K562 (cell line): ENCODE data around the gene REM2. TPM values are rescaled to one million over a fixed set of nuclear protein-coding genes. Genes with fewer than 3 reads are reported as not detected.
"Not testable (repeated sequence)": the region's sequence is repeated elsewhere in the genome, so short reads cannot be mapped to it uniquely, and the experiment has no call there.

Experiments
- ATAC-seq: fragments of 200-7000 bp; cut with Tn5 transposase; 3 replicates; pipeline ENCODE4 v1.9.1; 2020; ENCODE audit warnings: moderate library complexity
- BruUV-seq: library from RNA; stranded (reverse); fragments of 400-500 nt; replicated peaks from 2 replicates; lab custom pipeline; 2021; lab: Mats Ljungman, UMichigan
- CTCF ChIA-PET: fragments of 300-600 bp; formaldehyde crosslinking; extraction: SDS; loops from one replicate; lab custom pipeline; 2021; ENCODE audit warnings: low intra/inter-chr PET ratio; lab: Yijun Ruan, JAX
- POLR2A ChIA-PET: fragments of 300-600, 350-650 bp; sonication (Branson Sonifier 250); formaldehyde crosslinking; extraction: SDS; loops from one replicate; lab custom pipeline; 2021; ENCODE audit warnings: antibody characterized with exemption, inconsistent platforms; lab: Yijun Ruan, JAX
- DNase-seq, 4 experiments: peaks; one replicate each; pipeline versions ENCODE4 v3.0.0 to v3.0.0-alpha.2; 2011 to 2018; ENCODE audit warnings: low spot score in 3 of 4, mixed read lengths in 3 of 4; ENCODE audit errors: extremely low read depth in 1 of 4
- FAIRE-seq: peaks from 2 replicates; lab custom pipeline; 2011; peaks lifted over from hg19 to GRCh38; lab: Jason Lieb, UNC
- H2AFZ ChIP-seq: 2 replicates; pipeline ENCODE4 v1.6.0; 2011; ENCODE audit warnings: low read depth, low read length, control low read depth, inconsistent platforms
- H3K27ac ChIP-seq: fragments of 200-600 bp; 3 replicates; pipeline ENCODE4 v1.8.0; 2011; ENCODE audit warnings: low read depth, mild to moderate bottlenecking, control low read depth, inconsistent platforms, low read length, moderate library complexity, mixed read lengths; ENCODE audit errors: extremely low read depth
- H3K27me3 ChIP-seq, 2 experiments: fragments of 300-600 bp in 1 of 2; 2 replicates in 1 of 2; 3 replicates in 1 of 2; pipeline versions ENCODE4 v1.6.0 to v1.8.0; 2011; ENCODE audit warnings: inconsistent platforms in 2 of 2, low read length in 2 of 2, mild to moderate bottlenecking in 1 of 2, mixed read lengths in 1 of 2, moderate library complexity in 1 of 2; ENCODE audit not compliant: control insufficient read depth in 2 of 2, insufficient read depth in 2 of 2
- H3K36me3 ChIP-seq: fragments of 300-600 bp; 3 replicates; pipeline ENCODE4 v1.8.0; 2011; ENCODE audit warnings: mild to moderate bottlenecking, low read length, inconsistent platforms; ENCODE audit not compliant: control insufficient read depth, insufficient read depth
- H3K4me1 ChIP-seq, 2 experiments: fragments of 200-600 bp in 1 of 2; replicated peaks in 1 of 2; 2 replicates in 1 of 2; 3 replicates in 1 of 2; pipeline versions ENCODE4 v1.5.1 to v1.8.0; 2011; ENCODE audit warnings: inconsistent platforms in 2 of 2, low read length in 2 of 2, mild to moderate bottlenecking in 1 of 2, mixed read lengths in 1 of 2, moderate library complexity in 1 of 2; ENCODE audit not compliant: control insufficient read depth in 2 of 2, insufficient read depth in 2 of 2
- H3K4me2 ChIP-seq: 2 replicates; pipeline ENCODE4 v1.6.1; 2011; ENCODE audit warnings: low read length, control low read depth, inconsistent platforms, mixed read lengths; ENCODE audit not compliant: insufficient read depth
- H3K4me3 ChIP-seq: fragments of 200-600 bp; sonication (generic), shearing (Covaris generic); 2 replicates; pipeline ENCODE4 v1.5.1; 2016; ENCODE audit warnings: control low read depth, inconsistent platforms
- H3K79me2 ChIP-seq: fragments of 200-600 bp; 3 replicates; pipeline ENCODE4 v1.8.0; 2011; ENCODE audit warnings: low read length, inconsistent platforms; ENCODE audit not compliant: control insufficient read depth, insufficient read depth
- H3K9ac ChIP-seq, 2 experiments: 2 replicates each; pipeline versions ENCODE4 v1.6.0 to v1.6.1; 2011; ENCODE audit warnings: low read depth in 2 of 2, low read length in 2 of 2, control low read depth in 1 of 2, inconsistent platforms in 1 of 2, mild to moderate bottlenecking in 1 of 2, mixed read lengths in 1 of 2; ENCODE audit not compliant: insufficient read depth in 1 of 2
- H3K9me1 ChIP-seq: one replicate; pipeline ENCODE4 v1.6.0; 2011; ENCODE audit warnings: inconsistent platforms, mild to moderate bottlenecking, low read length, moderate library complexity; ENCODE audit not compliant: control insufficient read depth, insufficient read depth
- H3K9me3 ChIP-seq: replicated peaks from 2 replicates; pipeline ENCODE4 v1.5.1; 2011; ENCODE audit warnings: low read depth, low read length, inconsistent platforms; ENCODE audit not compliant: control insufficient read depth, insufficient read depth
- H4K20me1 ChIP-seq: replicated peaks from 2 replicates; pipeline ENCODE4 v1.6.1; 2011; ENCODE audit warnings: low read length, inconsistent platforms, mixed read lengths; ENCODE audit not compliant: control insufficient read depth, insufficient read depth
- RBFOX2 ChIP-seq: fragments of 200-400 bp; formaldehyde crosslinking; IDR thresholded peaks from 2 replicates; pipeline ENCODE4 v1.6.1; 2017; ENCODE audit warnings: low read depth, mild to moderate bottlenecking, low read length, moderate library complexity
- ZC3H8 ChIP-seq: fragments of 450-650 bp; IDR thresholded peaks from 2 replicates; pipeline ENCODE4 v1.6.1; 2017
- WGBS: fragments of 100-300 bp; shearing (Covaris generic); methylation state at CpG from one replicate; pipeline ENCODE4 v1.1.6; 2016; ENCODE audit warnings: low coverage, mixed read lengths; ENCODE audit not compliant: insufficient coverage; ENCODE audit errors: missing lambda C conversion rate; 5-methylcytosine and 5-hydroxymethylcytosine counted together
- in situ Hi-C: fragments of 300-500 bp; cut with MboI; formaldehyde crosslinking; loops from 4 replicates; pipeline ENCODE4 v1.15.0; 2018; ENCODE audit warnings: inconsistent platforms, mixed read lengths
- intact Hi-C: fragments of 100-400 bp; cut with micrococcal nuclease; formaldehyde crosslinking; loops from 2 replicates; pipeline ENCODE4 v1.14.2; 2022
- polyA plus RNA-seq, 8 experiments: library from polyadenylated mRNA; depleted of rRNA in 4 of 8; stranded (reverse) in 5 of 8; unstranded in 3 of 8; fragments of >200 nt; fragmentation: Nextera tagmentation in 2 of 8; fragmentation: Illumina TruSeq in 1 of 8; extraction: Ambion mirVana in 2 of 8; extraction: Trizol in 1 of 8; gene quantifications; 2 replicates each; pipeline versions ENCODE4 v1.2.1 to v1.2.3, GENCODE V29; 2011 to 2014; ENCODE audit warnings: inconsistent platforms in 1 of 8, missing spikeins in 1 of 8
- total RNA-seq, 7 experiments: library from RNA; depleted of rRNA in 6 of 7; stranded (reverse); fragments of >200 nt in 6 of 7; fragmentation: Illumina TruSeq in 2 of 7; extraction: Trizol in 2 of 7; gene quantifications; 2 replicates each; pipeline versions ENCODE4 v1.2.1 to v1.2.3, GENCODE V29; 2011 to 2021; ENCODE audit warnings: low replicate concordance in 1 of 7
- TF ChIP-seq, protein P1 (sequence below): IDR thresholded peaks from 2 replicates; pipeline ENCODE4 v1.6.1; 2012; ENCODE audit warnings: low read depth, low read length, improper control_type of control experiment, borderline replicate concordance

The REM2 gene
- total and polyA plus RNA-seq, 9 of the 15 experiments (the other 6 are each of a cell fraction or from before 2014, with no cell fraction given) = 0.18 to 1.0 (median 0.38) TPM

GRCh38 chr14:22910916-22911315 lies 27.9 kb downstream of the REM2 start (continued):
- TF ChIP-seq, protein P1, sequence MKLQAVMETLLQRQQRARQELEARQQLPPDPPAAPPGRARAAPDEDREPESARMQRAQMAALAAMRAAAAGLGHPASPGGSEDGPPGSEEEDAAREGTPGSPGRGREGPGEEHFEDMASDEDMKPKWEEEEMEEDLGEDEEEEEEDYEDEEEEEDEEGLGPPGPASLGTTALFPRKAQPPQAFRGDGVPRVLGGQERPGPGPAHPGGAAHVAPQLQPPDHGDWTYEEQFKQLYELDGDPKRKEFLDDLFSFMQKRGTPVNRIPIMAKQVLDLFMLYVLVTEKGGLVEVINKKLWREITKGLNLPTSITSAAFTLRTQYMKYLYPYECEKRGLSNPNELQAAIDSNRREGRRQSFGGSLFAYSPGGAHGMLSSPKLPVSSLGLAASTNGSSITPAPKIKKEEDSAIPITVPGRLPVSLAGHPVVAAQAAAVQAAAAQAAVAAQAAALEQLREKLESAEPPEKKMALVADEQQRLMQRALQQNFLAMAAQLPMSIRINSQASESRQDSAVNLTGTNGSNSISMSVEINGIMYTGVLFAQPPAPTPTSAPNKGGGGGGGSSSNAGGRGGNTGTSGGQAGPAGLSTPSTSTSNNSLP = no peak
- no peak for TF ChIP-seq ZC3H8

- H3K9me1 ChIP-seq, H3K4me3 ChIP-seq, H3K9me3 ChIP-seq, BruUV-seq, H3K4me2 ChIP-seq, FAIRE-seq, H3K9ac ChIP-seq, H4K20me1 ChIP-seq, H3K27me3 ChIP-seq, ATAC-seq, in situ Hi-C loops, H3K4me1 ChIP-seq, CTCF ChIA-PET, H3K27ac ChIP-seq, DNase-seq, H2AFZ ChIP-seq: not testable (repeated sequence)
- TF ChIP-seq RBFOX2 = 0 out of 2 replicates have a peak, but pooled peaks have one; percentile 4
- Histone ChIP-seq H3K36me3 (peaks cover 44% of the 10 kb centered on the region), H3K79me2 (peaks cover 65% of the 10 kb centered on the region)
- WGBS = 91% methylated on average over 3 of the region's 4 CpGs
- intact Hi-C loops = loop anchor here (5.0 kb wide), 1 partner anchor 43 kb away; the partner anchor contains the start of gene LRP10
- POLR2A ChIA-PET = interaction anchor here (0.6 to 2.2 kb wide), 6 partner anchors 11 to 551 kb away, joined by 3 to 7 read pairs (median 4); partner anchors contain the start of genes LRP10 and PRMT5
Observed at GRCh38 chr14:22914836-22915235, 31.8 kb downstream of the REM2 start.
